ENCODE data around the gene NKTR.

GRCh38 chr3:42652251-42652610, 51.7 kb downstream of the NKTR start:
- TF ChIP-seq EP300 (IDR thresholded peaks at IDR 0.05; ENCODE audit: borderline replicate concordance in 1 of 2, low read depth in 1 of 2, low read length in 1 of 2) (no peak), POLR2AphosphoS5 (IDR thresholded peaks at IDR 0.05; ENCODE audit: low read depth, low read length) (no peak), CTCF (IDR thresholded peaks at IDR 0.05) (no peak), TEAD4 (IDR thresholded peaks at IDR 0.05; ENCODE audit: borderline replicate concordance, insufficient read depth) (no peak), PBX3 (IDR thresholded peaks at IDR 0.05) (no peak), ELF1 (IDR thresholded peaks at IDR 0.05) (no peak), ZBTB33 (IDR thresholded peaks at IDR 0.05; ENCODE audit: borderline replicate concordance, low read depth) (no peak), EZH2phosphoT487 (IDR thresholded peaks at IDR 0.05; ENCODE audit: borderline replicate concordance, low read depth) (no peak)
